WTC11 (cell line): ENCODE measurements around the gene CCDC178. TPM values are rescaled to one million over a fixed set of nuclear protein-coding genes. Genes with fewer than 3 reads are reported as not detected.

Source experiments
- ATAC-seq: fragments of 200-7000 bp; cut with Tn5 transposase; 2 replicates; pipeline ENCODE4 v1.10.0; 2021; ENCODE audit warnings: mild to moderate bottlenecking, moderate library complexity
- CTCF ChIA-PET: fragments of 300-600 bp; sonication (Branson Sonifier 250); formaldehyde crosslinking; loops from one replicate; lab custom pipeline; 2021; ENCODE audit warnings: antibody characterized with exemption; lab: Charles Lee
- POLR2A ChIA-PET: fragments of 350-600 bp; sonication (Branson Sonifier 250); formaldehyde crosslinking; loops from one replicate; lab custom pipeline; 2021; ENCODE audit warnings: antibody characterized with exemption; lab: Charles Lee
- DNase-seq: peaks from one replicate; pipeline ENCODE4 v3.0.0; 2021; ENCODE audit warnings: low spot score
- H3K27ac Mint-ChIP-seq: 2 replicates; pipeline ENCODE4 v1.8.0; 2021; ENCODE audit warnings: mixed read lengths
- H3K27me3 Mint-ChIP-seq: 2 replicates; pipeline ENCODE4 v1.8.0; 2021; ENCODE audit warnings: low read depth, mild to moderate bottlenecking, moderate library complexity, mixed read lengths
- H3K36me3 Mint-ChIP-seq: 2 replicates; pipeline ENCODE4 v1.8.0; 2021; ENCODE audit warnings: mixed read lengths
- H3K4me1 Mint-ChIP-seq: 2 replicates; pipeline ENCODE4 v1.8.0; 2022; ENCODE audit warnings: mixed read lengths
- H3K4me3 Mint-ChIP-seq: 2 replicates; pipeline ENCODE4 v1.8.0; 2021; ENCODE audit warnings: mild to moderate bottlenecking, moderate library complexity, mixed read lengths
- H3K9me3 Mint-ChIP-seq: 2 replicates; pipeline ENCODE4 v1.8.0; 2021; ENCODE audit warnings: mixed read lengths
- ELF4 ChIP-seq: sonication (generic); formaldehyde crosslinking; IDR thresholded peaks from 2 replicates; pipeline ENCODE4 v1.8.1; 2022; ENCODE audit warnings: low read depth, mild to moderate bottlenecking, moderate library complexity, missing genetic modification reagents
- ESRRA ChIP-seq: sonication (generic); formaldehyde crosslinking; IDR thresholded peaks from 2 replicates; pipeline ENCODE4 v1.8.1; 2022; ENCODE audit warnings: mild to moderate bottlenecking, missing genetic modification reagents, borderline replicate concordance
- GTF2I ChIP-seq: fragments of 250-450 bp; sonication (Bioruptor Pico); conservative IDR thresholded peaks from 2 replicates; pipeline ENCODE4 v1.4.0; 2021; ENCODE audit warnings: mild to moderate bottlenecking
- IRF2 ChIP-seq: sonication (generic); formaldehyde crosslinking; IDR thresholded peaks from 2 replicates; pipeline ENCODE4 v1.8.0; 2022; ENCODE audit warnings: low read depth, missing genetic modification reagents, borderline replicate concordance
- NFE2L1 ChIP-seq: sonication (generic); formaldehyde crosslinking; IDR thresholded peaks from 2 replicates; pipeline ENCODE4 v1.8.1; 2023; ENCODE audit warnings: missing genetic modification reagents
- NR1H2 ChIP-seq: sonication (generic); formaldehyde crosslinking; IDR thresholded peaks from 2 replicates; pipeline ENCODE4 v1.9.0; 2021; ENCODE audit warnings: mild to moderate bottlenecking, moderate library complexity, missing genetic modification reagents
- OVOL2 ChIP-seq: fragments of 250-450 bp; sonication (Bioruptor Pico); IDR thresholded peaks from 2 replicates; pipeline ENCODE4 v1.9.0; 2021; ENCODE audit warnings: mild to moderate bottlenecking, borderline replicate concordance
- RELA ChIP-seq: sonication (generic); formaldehyde crosslinking; IDR thresholded peaks from 2 replicates; pipeline ENCODE4 v1.8.1; 2022; ENCODE audit warnings: missing genetic modification reagents, mild to moderate bottlenecking, borderline replicate concordance
- RORB ChIP-seq: fragments of 250-450 bp; sonication (Bioruptor Pico); IDR thresholded peaks from 2 replicates; pipeline ENCODE4 v1.9.0; 2021; ENCODE audit warnings: mild to moderate bottlenecking
- SMAD4 ChIP-seq: sonication (generic); formaldehyde crosslinking; IDR thresholded peaks from 2 replicates; pipeline ENCODE4 v1.8.0; 2022; ENCODE audit warnings: mild to moderate bottlenecking, missing genetic modification reagents
- SOX15 ChIP-seq: fragments of 250-450 bp; sonication (Bioruptor Pico); IDR thresholded peaks from 2 replicates; pipeline ENCODE4 v1.9.0; 2021; ENCODE audit warnings: mild to moderate bottlenecking
- TCF7 ChIP-seq: sonication (generic); formaldehyde crosslinking; IDR thresholded peaks from 2 replicates; pipeline ENCODE4 v1.8.0; 2022; ENCODE audit warnings: mild to moderate bottlenecking, low read depth, missing genetic modification reagents, moderate library complexity
- TP53 ChIP-seq: sonication (generic); formaldehyde crosslinking; IDR thresholded peaks from 2 replicates; pipeline ENCODE4 v1.8.1; 2023; ENCODE audit warnings: mild to moderate bottlenecking, missing genetic modification reagents
- ZNF263 ChIP-seq: sonication (generic); formaldehyde crosslinking; IDR thresholded peaks from 2 replicates; pipeline ENCODE4 v1.8.1; 2022; ENCODE audit warnings: low read depth, mild to moderate bottlenecking, moderate library complexity, missing genetic modification reagents
- ZNF396 ChIP-seq: fragments of 250-450 bp; sonication (Bioruptor Pico); IDR thresholded peaks from 2 replicates; pipeline ENCODE4 v1.8.0; 2021; ENCODE audit warnings: mild to moderate bottlenecking, moderate library complexity, borderline replicate concordance
- total RNA-seq: library from RNA; stranded (reverse); gene quantifications from 3 replicates; pipeline ENCODE4 v1.2.3, GENCODE V29; 2021
- TF ChIP-seq, protein P1 (sequence below): sonication (generic); formaldehyde crosslinking; IDR thresholded peaks from 2 replicates; pipeline ENCODE4 v1.8.0; 2022; ENCODE audit warnings: mild to moderate bottlenecking, missing genetic modification reagents
- TF ChIP-seq, protein P2 (sequence below): fragments of 250-450 bp; sonication (Bioruptor Pico); IDR thresholded peaks from 2 replicates; pipeline ENCODE4 v1.9.0; 2021; ENCODE audit warnings: moderate library complexity, mild to moderate bottlenecking, inconsistent platforms, borderline replicate concordance
- TF ChIP-seq, protein P3 (sequence below): sonication (generic); formaldehyde crosslinking; IDR thresholded peaks from 2 replicates; pipeline ENCODE4 v1.8.1; 2023; ENCODE audit warnings: mild to moderate bottlenecking, moderate library complexity, missing genetic modification reagents

Gene CCDC178
- total RNA-seq, 1 experiment from 2014 or later = 0.20 TPM

DNA sequence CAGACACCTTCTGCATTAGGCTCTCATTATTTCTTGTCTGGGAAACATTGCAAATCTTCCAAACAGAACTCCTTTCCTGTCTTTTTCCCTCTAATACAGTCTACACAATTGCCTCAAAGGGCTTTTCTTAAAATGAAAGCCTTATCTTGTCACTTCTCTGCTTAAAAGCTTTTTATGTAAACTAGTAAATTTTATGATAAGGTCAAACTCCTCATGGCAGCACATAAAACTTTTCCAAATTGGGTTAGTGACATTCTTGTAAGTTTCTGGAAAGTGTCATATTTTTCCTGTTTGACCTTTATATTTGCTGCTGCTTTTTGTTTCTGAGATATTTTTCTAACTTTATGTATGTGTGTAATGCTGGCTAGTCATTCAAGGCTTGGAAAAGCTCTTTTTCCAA lies 406.3 kb downstream of the CCDC178 start:
- Mint-ChIP-seq H3K27me3 (no peaks in the 10 kb centered on the region), H3K27ac (no peak overlapping the region)
- ATAC-seq = no peak

DNA sequence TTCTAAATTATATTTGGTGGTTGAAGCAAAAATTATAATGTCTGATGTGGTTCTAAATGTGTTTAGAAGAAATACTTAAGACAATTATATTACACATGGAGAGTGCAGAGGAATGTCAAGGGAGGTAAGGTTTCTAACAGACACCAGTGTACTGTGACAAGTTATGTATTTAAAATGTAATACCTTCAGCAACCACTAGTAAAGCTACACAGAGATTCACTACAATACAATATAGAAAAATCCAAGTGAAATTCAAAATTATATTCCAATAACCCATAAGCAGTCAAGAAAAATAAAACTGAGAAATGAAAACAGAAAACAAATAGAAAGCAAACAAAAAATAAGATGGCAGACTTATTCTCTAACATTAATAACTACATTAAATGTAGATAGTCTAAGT lies 418.2 kb downstream of the CCDC178 start:
- Mint-ChIP-seq H3K36me3 (no peaks in the 10 kb centered on the region), H3K9me3 (no peaks in the 10 kb centered on the region), H3K4me3 (no peak overlapping the region), H3K27me3 (no peaks in the 10 kb centered on the region), H3K27ac (no peak overlapping the region), H3K4me1 (no peaks in the 10 kb centered on the region)
- ChIA-PET CTCF (no interaction called here), POLR2A (no interaction called here)
- TF ChIP-seq, protein P1, sequence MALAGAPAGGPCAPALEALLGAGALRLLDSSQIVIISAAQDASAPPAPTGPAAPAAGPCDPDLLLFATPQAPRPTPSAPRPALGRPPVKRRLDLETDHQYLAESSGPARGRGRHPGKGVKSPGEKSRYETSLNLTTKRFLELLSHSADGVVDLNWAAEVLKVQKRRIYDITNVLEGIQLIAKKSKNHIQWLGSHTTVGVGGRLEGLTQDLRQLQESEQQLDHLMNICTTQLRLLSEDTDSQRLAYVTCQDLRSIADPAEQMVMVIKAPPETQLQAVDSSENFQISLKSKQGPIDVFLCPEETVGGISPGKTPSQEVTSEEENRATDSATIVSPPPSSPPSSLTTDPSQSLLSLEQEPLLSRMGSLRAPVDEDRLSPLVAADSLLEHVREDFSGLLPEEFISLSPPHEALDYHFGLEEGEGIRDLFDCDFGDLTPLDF (CRISPR knock-in tag) = no peak
- TF ChIP-seq OVOL2 (CRISPR knock-in tag) (no peak), NR1H2 (no peak), RELA (CRISPR knock-in tag) (no peak), TCF7 (no peak), TP53 (CRISPR knock-in tag) (no peak), SMAD4 (CRISPR knock-in tag) (no peak), GTF2I (CRISPR knock-in tag) (no peak), IRF2 (CRISPR knock-in tag) (no peak), SOX15 (CRISPR knock-in tag) (no peak), NFE2L1 (CRISPR knock-in tag) (no peak)
- DNase-seq = no peak
- ATAC-seq = peak; percentile 53

More for the DNA sequence above, 406.3 kb downstream of the CCDC178 start:
- CTCF ChIA-PET = no interaction called here
- H3K4me1 Mint-ChIP-seq = no peaks in the 10 kb centered on the region
- no peak for DNase-seq
- POLR2A ChIA-PET = no interaction called here
- no peaks in the 10 kb centered on the region for H3K36me3 Mint-ChIP-seq
- TF ChIP-seq, protein P2, sequence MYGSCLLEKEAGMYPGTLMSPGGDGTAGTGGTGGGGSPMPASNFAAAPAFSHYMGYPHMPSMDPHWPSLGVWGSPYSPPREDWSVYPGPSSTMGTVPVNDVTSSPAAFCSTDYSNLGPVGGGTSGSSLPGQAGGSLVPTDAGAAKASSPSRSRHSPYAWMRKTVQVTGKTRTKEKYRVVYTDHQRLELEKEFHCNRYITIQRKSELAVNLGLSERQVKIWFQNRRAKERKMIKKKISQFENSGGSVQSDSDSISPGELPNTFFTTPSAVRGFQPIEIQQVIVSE = 0 out of 2 replicates have a peak, but pooled peaks have one; percentile 47
- no peak for TF ChIP-seq ELF4 (CRISPR knock-in tag)
- TF ChIP-seq, all 79 proteins: peak for 1
- H3K4me3 Mint-ChIP-seq = no peak overlapping the region
- peaks cover 7% of the 10 kb centered on the region for H3K9me3 Mint-ChIP-seq

DNA sequence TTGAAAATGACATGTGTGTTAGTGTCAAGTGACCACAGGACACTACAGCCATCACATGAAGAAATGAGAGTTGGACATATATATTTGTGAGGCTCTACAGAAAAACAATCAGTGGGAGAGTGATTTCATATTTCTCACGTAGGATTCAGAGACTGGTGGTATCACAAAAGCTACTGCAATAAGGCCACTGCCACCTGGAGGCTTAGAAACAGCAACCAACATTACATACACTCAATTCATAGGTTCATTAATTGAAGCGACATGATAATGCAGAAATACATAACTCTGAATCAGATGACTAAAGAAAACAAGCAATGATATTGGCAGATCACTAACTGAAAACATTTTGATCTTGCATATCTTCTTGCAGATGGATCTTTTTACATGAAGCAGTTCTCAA lies 419.6 kb downstream of the CCDC178 start:
- no peak for ATAC-seq
- Mint-ChIP-seq H3K27ac (no peak overlapping the region), H3K27me3 (no peaks in the 10 kb centered on the region), H3K9me3 (no peaks in the 10 kb centered on the region), H3K4me3 (no peak overlapping the region), H3K4me1 (no peaks in the 10 kb centered on the region), H3K36me3 (no peaks in the 10 kb centered on the region)
- ChIA-PET CTCF (no interaction called here), POLR2A (no interaction called here)
- TF ChIP-seq ZNF396 (CRISPR knock-in tag) = no peak
- no peak for TF ChIP-seq ZNF263 (CRISPR knock-in tag)
- TF ChIP-seq, protein P3, sequence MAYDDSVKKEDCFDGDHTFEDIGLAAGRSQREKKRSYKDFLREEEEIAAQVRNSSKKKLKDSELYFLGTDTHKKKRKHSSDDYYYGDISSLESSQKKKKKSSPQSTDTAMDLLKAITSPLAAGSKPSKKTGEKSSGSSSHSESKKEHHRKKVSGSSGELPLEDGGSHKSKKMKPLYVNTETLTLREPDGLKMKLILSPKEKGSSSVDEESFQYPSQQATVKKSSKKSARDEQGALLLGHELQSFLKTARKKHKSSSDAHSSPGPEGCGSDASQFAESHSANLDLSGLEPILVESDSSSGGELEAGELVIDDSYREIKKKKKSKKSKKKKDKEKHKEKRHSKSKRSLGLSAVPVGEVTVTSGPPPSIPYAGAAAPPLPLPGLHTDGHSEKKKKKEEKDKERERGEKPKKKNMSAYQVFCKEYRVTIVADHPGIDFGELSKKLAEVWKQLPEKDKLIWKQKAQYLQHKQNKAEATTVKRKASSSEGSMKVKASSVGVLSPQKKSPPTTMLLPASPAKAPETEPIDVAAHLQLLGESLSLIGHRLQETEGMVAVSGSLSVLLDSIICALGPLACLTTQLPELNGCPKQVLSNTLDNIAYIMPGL (CRISPR knock-in tag) = no peak
- no peak for DNase-seq

DNA sequence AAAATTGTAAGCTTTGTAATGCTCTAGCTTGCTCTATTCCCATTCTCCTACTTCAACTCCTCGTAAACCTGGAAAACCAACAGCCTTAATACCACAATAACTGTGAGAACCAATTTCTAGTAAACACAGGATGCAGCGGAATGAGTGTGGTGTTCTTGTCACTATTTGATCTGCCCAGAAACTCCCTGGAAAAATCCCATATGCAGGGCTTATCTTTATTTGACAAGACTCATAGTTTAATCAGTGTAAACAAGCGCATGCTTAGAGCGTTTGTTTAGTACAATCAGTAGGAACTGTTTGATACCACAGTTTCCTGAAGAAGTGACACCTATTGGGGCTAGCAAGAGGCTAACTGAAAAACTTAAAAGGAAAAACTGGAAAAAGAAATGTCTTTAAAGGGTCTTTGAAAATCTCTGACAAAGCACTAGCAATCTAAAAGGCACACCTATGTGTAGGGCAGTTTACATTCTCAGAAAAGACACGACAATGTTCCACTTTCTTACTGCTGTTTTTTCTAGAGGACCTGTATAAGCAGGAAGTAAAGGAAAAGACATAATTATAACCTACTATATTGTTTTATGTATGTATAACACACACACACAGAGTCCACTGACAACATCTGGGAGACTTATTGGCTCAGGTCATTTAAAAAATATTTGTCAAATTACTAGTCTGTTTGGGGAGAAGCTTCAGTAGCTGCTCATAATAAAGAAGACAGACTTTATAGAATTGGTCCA lies 426.3 kb downstream of the CCDC178 start:
- no peak overlapping the region for H3K4me3 Mint-ChIP-seq
- TF ChIP-seq RORB (CRISPR knock-in tag) (peak; percentile 90; the same call in 1 of the 2 replicates), ESRRA (CRISPR knock-in tag) (no peak)
- no peaks in the 10 kb centered on the region for H3K27me3 Mint-ChIP-seq
- H3K4me1 Mint-ChIP-seq = peaks cover 11% of the 10 kb centered on the region
- ChIA-PET CTCF (interaction anchor here (1.1 kb wide), 1 partner anchor 187 kb away, joined by 3 read pairs; no protein-coding TSS in a partner anchor), POLR2A (no interaction called here)
- DNase-seq (no peak), ATAC-seq (no peak)
- no peaks in the 10 kb centered on the region for H3K36me3 Mint-ChIP-seq
- no peak overlapping the region for H3K27ac Mint-ChIP-seq
- peaks cover 3% of the 10 kb centered on the region; the same call in 1 of the 2 replicates for H3K9me3 Mint-ChIP-seq
